Parathyroid adenoma (tissue), 2 donors: ENCODE results near the gene RARA.
A peak's percentile ranks its signal among the peaks of the same experiment; 100 is the strongest.

Experiments
- H2AFZ ChIP-seq: fragments of 300-600 bp; sonication (generic); one replicate; pipeline ENCODE4 v1.7.0; 2017; ENCODE audit warnings: antibody characterized with exemption, mild to moderate bottlenecking
- H3K27ac ChIP-seq: fragments of 300-600 bp; sonication (generic); one replicate; pipeline ENCODE4 v1.7.0; 2017
- H3K27me3 ChIP-seq: fragments of 300-600 bp; sonication (generic); one replicate; pipeline ENCODE4 v1.7.0; 2017; ENCODE audit warnings: low read length; ENCODE audit not compliant: control insufficient read depth, insufficient read depth
- H3K36me3 ChIP-seq: fragments of 300-600 bp; sonication (generic); one replicate; pipeline ENCODE4 v1.7.0; 2017; ENCODE audit warnings: low read length; ENCODE audit not compliant: control insufficient read depth, insufficient read depth
- H3K4me1 ChIP-seq: fragments of 300-600 bp; sonication (generic); one replicate; pipeline ENCODE4 v1.7.0; 2017; ENCODE audit warnings: control low read depth
- H3K4me2 ChIP-seq: fragments of 300-600 bp; sonication (generic); one replicate; pipeline ENCODE4 v1.7.0; 2017; ENCODE audit warnings: low read length
- H3K4me3 ChIP-seq: fragments of 300-600 bp; sonication (generic); one replicate; pipeline ENCODE4 v1.7.0; 2017; ENCODE audit warnings: low read depth, low read length
- H3K79me2 ChIP-seq: fragments of 300-600 bp; sonication (generic); one replicate; pipeline ENCODE4 v1.7.0; 2017; ENCODE audit warnings: control low read depth
- H3K9ac ChIP-seq: fragments of 300-600 bp; sonication (generic); one replicate; pipeline ENCODE4 v1.7.0; 2017; ENCODE audit warnings: mild to moderate bottlenecking
- H3K9me3 ChIP-seq: fragments of 300-600 bp; sonication (generic); one replicate; pipeline ENCODE4 v1.7.0; 2017; ENCODE audit warnings: low read length; ENCODE audit not compliant: control insufficient read depth
- CTCF ChIP-seq: fragments of 300-600 bp; sonication (generic); IDR thresholded peaks from one replicate; pipeline ENCODE4 v1.7.0; 2017; ENCODE audit warnings: antibody characterized with exemption, mild to moderate bottlenecking
- donor health status: primary hyperparathyroidism.

The RARA gene

GRCh38 chr17:40347319-40348135, 38.5 kb downstream of the RARA start:
- Histone ChIP-seq H3K27ac (peak overlapping the region; percentile 33), H3K9me3 (no peaks in the 10 kb centered on the region), H3K27me3 (no peaks in the 10 kb centered on the region), H3K4me2 (no peak overlapping the region), H2AFZ (no peak overlapping the region), H3K4me1 (peaks cover 39% of the 10 kb centered on the region), H3K4me3 (no peak overlapping the region), H3K9ac (no peak overlapping the region), H3K79me2 (peaks cover 6% of the 10 kb centered on the region), H3K36me3 (no peaks in the 10 kb centered on the region)
- TF ChIP-seq CTCF = no peak

- no peak overlapping the region for H3K9ac ChIP-seq
- peaks cover 6% of the 10 kb centered on the region for H3K79me2 ChIP-seq
- no peaks in the 10 kb centered on the region for H3K9me3 ChIP-seq
- peak overlapping the region; percentile 33 for H3K27ac ChIP-seq
- no peaks in the 10 kb centered on the region for H3K27me3 ChIP-seq
- no peak overlapping the region for H2AFZ ChIP-seq
- no peak overlapping the region for H3K4me2 ChIP-seq
- TF ChIP-seq CTCF = no peak
- H3K4me3 ChIP-seq = no peak overlapping the region
- no peaks in the 10 kb centered on the region for H3K36me3 ChIP-seq
- peaks cover 38% of the 10 kb centered on the region for H3K4me1 ChIP-seq
Measured at GRCh38 chr17:40348136-40348504, 39.1 kb downstream of the RARA start.

GRCh38 chr17:40348562-40349476, 39.8 kb downstream of the RARA start:
- Histone ChIP-seq H3K4me2 (no peak overlapping the region), H3K9ac (no peak overlapping the region), H3K27ac (no peak overlapping the region), H3K36me3 (no peaks in the 10 kb centered on the region), H2AFZ (no peak overlapping the region), H3K79me2 (peaks cover 6% of the 10 kb centered on the region), H3K4me1 (peaks cover 35% of the 10 kb centered on the region), H3K9me3 (no peaks in the 10 kb centered on the region), H3K27me3 (no peaks in the 10 kb centered on the region), H3K4me3 (no peak overlapping the region)
- TF ChIP-seq CTCF = no peak

GRCh38 chr17:40349477-40349894, 40.5 kb downstream of the RARA start:
- Histone ChIP-seq H3K79me2 (peaks cover 6% of the 10 kb centered on the region), H3K9ac (no peak overlapping the region), H3K9me3 (no peaks in the 10 kb centered on the region), H3K4me2 (no peak overlapping the region), H3K36me3 (no peaks in the 10 kb centered on the region), H3K4me3 (no peak overlapping the region), H3K27ac (no peak overlapping the region), H3K4me1 (peaks cover 30% of the 10 kb centered on the region), H2AFZ (no peak overlapping the region), H3K27me3 (no peaks in the 10 kb centered on the region)
- no peak for TF ChIP-seq CTCF
